H1 (cell line): Measurements from ENCODE around the gene SMAD7. TPM values are rescaled to one million over a fixed set of nuclear protein-coding genes. Genes with fewer than 3 reads are reported as not detected.

Source experiments
- CBX5 ChIP-seq: fragments of 300-800, 300-1000 bp; sonication (generic); IDR thresholded peaks from 2 replicates; pipeline ENCODE4 v1.7.1; 2016; ENCODE audit warnings: antibody characterized with exemption, low read length, low read depth
- CHD2 ChIP-seq: IDR thresholded peaks from 2 replicates; pipeline ENCODE4 v1.6.1; 2012; ENCODE audit warnings: low read length, improper control_type of control experiment
- RAD21 ChIP-seq, 2 experiments: IDR thresholded peaks in 1 of 2; conservative IDR thresholded peaks in 1 of 2; 2 replicates each; pipeline ENCODE4 v1.6.1; 2011; ENCODE audit warnings: low read depth in 2 of 2, low read length in 2 of 2, improper control_type of control experiment in 1 of 2, inconsistent platforms in 1 of 2, mild to moderate bottlenecking in 1 of 2, moderate library complexity in 1 of 2
- polyA plus RNA-seq, 7 experiments: library from polyadenylated mRNA; depleted of rRNA in 3 of 7; stranded (reverse) in 5 of 7; unstranded in 2 of 7; fragments of >200 nt in 5 of 7; fragments of 200-250 nt in 2 of 7; gene quantifications; 1 replicate in 5 of 7; 2 replicates in 1 of 7; 4 replicates in 1 of 7; pipeline versions ENCODE4 v1.2.1 to v1.2.3, GENCODE V29; 2011 to 2013; ENCODE audit warnings: missing spikeins in 2 of 7, mixed read lengths in 2 of 7
- total RNA-seq: library from RNA; stranded (reverse); fragmentation: NEBNext Ultra II Directional; extraction: Animal tissue kit (Norgen Biotek cat#: 25700); gene quantifications from 2 replicates; pipeline ENCODE4 v1.2.1, GENCODE V29; 2021

Gene SMAD7
- total and polyA plus RNA-seq, 2 of the 8 experiments (the other 6 are each of a cell fraction or from before 2014, with no cell fraction given), result 6.5 to 15.5 TPM

- TF ChIP-seq RAD21 (IDR thresholded peaks at IDR 0.05 in 1 of 2, conservative IDR thresholded peaks at IDR 0.05 in 1 of 2; ENCODE audit: low read depth in 2 of 2, low read length in 2 of 2) (no peak), CHD2 (no peak), CBX5 (no peak)
These were observed 62.0 kb downstream of the SMAD7 start (continued) for GRCh38 chr18:48888773-48889080.
